Adipose tissue (tissue), 3 donors: Measurements from ENCODE around the gene SNAI3. TPM values are rescaled to one million over a fixed set of nuclear protein-coding genes. Genes with fewer than 3 reads are reported as not detected.

Experiments used
- H3K27ac ChIP-seq: one replicate; pipeline ENCODE4 v1.5.1; 2013; ENCODE audit warnings: low read depth, low read length
- WGBS, 3 donors: extraction: QIAGEN DNeasy Blood & Tissue Kit; methylation state at CpG; one replicate each; pipeline ENCODE4 v1.1.7; 2013; 5-methylcytosine and 5-hydroxymethylcytosine counted together
- polyA plus RNA-seq, 3 donors: library from polyadenylated mRNA; stranded (reverse); fragments of 200-250 nt; gene quantifications; one replicate each; pipeline ENCODE4 v1.2.3, GENCODE V29; 2013
- donor health status: healthy with polysubstance abuse.
- donor health status: Bipolar disorder and iron deficiency.
- donor health status: healthy.

SNAI3 gene
- polyA plus RNA-seq, 3 donors: 0.22 to 0.71 (median 0.45) TPM

- WGBS, 3 donors: 88 to 94% (median 89%) methylated on average over 10 to 15 of the region's 15 CpGs
- H3K27ac ChIP-seq: no peak overlapping the region
Observed at GRCh38 chr16:88658714-88659113, 27.6 kb downstream of the SNAI3 start.

GRCh38 chr16:88657371-88657770 lies 28.9 kb downstream of the SNAI3 start:
- 90 to 94% (median 92%) methylated on average over 17 to 19 of the region's 19 CpGs for WGBS, 3 donors
- H3K27ac ChIP-seq: no peak overlapping the region

GRCh38 chr16:88656291-88656980 lies 29.9 kb downstream of the SNAI3 start:
- WGBS, 3 donors: 87 to 89% (median 87%) methylated on average over 24 to 25 of the region's 25 CpGs
- no peak overlapping the region for H3K27ac ChIP-seq

- 92 to 96% (median 93%) methylated on average over 28 to 29 of the region's 29 CpGs for WGBS, 3 donors
- H3K27ac ChIP-seq: no peak overlapping the region
Observed at GRCh38 chr16:88655733-88656281, 30.5 kb downstream of the SNAI3 start.

- WGBS, 3 donors: 93 to 97% (median 95%) methylated on average over 46 to 50 of the region's 50 CpGs
- H3K27ac ChIP-seq: no peak overlapping the region
Observed at GRCh38 chr16:88655053-88655732, 31.1 kb downstream of the SNAI3 start.

GRCh38 chr16:88654363-88655052 lies 31.8 kb downstream of the SNAI3 start:
- H3K27ac ChIP-seq: no peak overlapping the region
- 87 to 90% (median 88%) methylated on average over 28 of the region's 28 CpGs for WGBS, 3 donors

GRCh38 chr16:88653596-88654362 lies 32.5 kb downstream of the SNAI3 start:
- no peak overlapping the region for H3K27ac ChIP-seq
- WGBS, 3 donors: 87 to 89% (median 89%) methylated on average over 32 of the region's 32 CpGs

- 88 to 91% (median 90%) methylated on average over 13 of the region's 13 CpGs for WGBS, 3 donors
- H3K27ac ChIP-seq: no peak overlapping the region
Observed at GRCh38 chr16:88653101-88653500, 33.2 kb downstream of the SNAI3 start.

- no peak overlapping the region for H3K27ac ChIP-seq
- WGBS, 3 donors: 90 to 92% (median 91%) methylated on average over 6 to 8 of the region's 8 CpGs
Observed at GRCh38 chr16:88652762-88653063, 33.6 kb downstream of the SNAI3 start.

GRCh38 chr16:88651989-88652761 lies 34.1 kb downstream of the SNAI3 start:
- 80 to 90% (median 87%) methylated on average over 29 of the region's 29 CpGs for WGBS, 3 donors
- no peak overlapping the region for H3K27ac ChIP-seq

- WGBS, 3 donors: 33 to 48% (median 38%) methylated on average over 24 of the region's 24 CpGs
- no peak overlapping the region for H3K27ac ChIP-seq
Observed at GRCh38 chr16:88651276-88651988, 34.9 kb downstream of the SNAI3 start.

- no peak within 1 kb of the TSS for H3K27ac ChIP-seq
- 0% methylated on average over 30 to 41 of the region's 41 CpGs for WGBS, 3 donors
Observed at GRCh38 chr16:88650749-88651275, 35.5 kb downstream of the SNAI3 start, which contains the start of gene CYBA. Gene CYBA (minus strand): TSS chr16:88651053. CDS start chr16:88651013, 40 bp downstream.

GRCh38 chr16:88649924-88650748 lies 36.2 kb downstream of the SNAI3 start:
- no peak overlapping the region for H3K27ac ChIP-seq
- WGBS, 3 donors: 11 to 17% (median 14%) methylated on average over 35 to 37 of the region's 37 CpGs

GRCh38 chr16:88649195-88649923 lies 36.9 kb downstream of the SNAI3 start:
- H3K27ac ChIP-seq: no peak overlapping the region
- WGBS, 3 donors: 57 to 74% (median 68%) methylated on average over 19 to 20 of the region's 20 CpGs

GRCh38 chr16:88647178-88648070 lies 38.9 kb downstream of the SNAI3 start:
- 94 to 95% (median 94%) methylated on average over 20 to 22 of the region's 22 CpGs for WGBS, 3 donors
- H3K27ac ChIP-seq: no peak overlapping the region
